Neural cell (in vitro differentiated cells): ENCODE data around the gene CA14.

Source experiments
- EP300 ChIP-seq: fragments of 450-650 bp; conservative IDR thresholded peaks from 2 replicates; pipeline ENCODE4 v1.6.1; 2014; ENCODE audit warnings: antibody characterized with exemption, mild to moderate bottlenecking, moderate library complexity; ENCODE audit not compliant: poor library complexity, severe bottlenecking
- POLR2AphosphoS5 ChIP-seq: IDR thresholded peaks from 2 replicates; pipeline ENCODE4 v1.6.1; 2012

DNA sequence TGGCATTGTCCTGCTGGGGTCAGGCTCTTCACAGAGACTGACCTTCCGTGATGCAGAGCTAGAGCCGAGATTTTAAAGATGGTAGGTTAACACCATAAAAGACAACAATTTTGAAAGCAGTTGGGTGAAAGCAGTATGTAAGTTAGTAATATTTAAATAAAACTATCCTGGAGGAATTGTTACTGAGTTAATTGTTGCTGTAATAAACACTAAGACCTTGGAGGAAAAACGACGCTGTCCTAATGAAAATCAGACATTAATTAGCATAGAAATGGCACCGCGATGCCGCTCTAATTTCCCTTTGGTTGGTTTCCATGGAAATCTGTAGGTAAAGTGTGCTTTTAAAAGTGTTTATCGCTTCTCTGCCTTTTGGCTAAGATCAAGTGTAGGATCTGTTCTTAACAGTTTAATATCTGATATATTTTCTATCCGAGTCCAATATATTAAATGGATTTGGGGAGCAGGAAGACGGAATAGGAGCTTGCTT lies 20.9 kb upstream of the CA14 start:
- TF ChIP-seq POLR2AphosphoS5 (no peak), EP300 (no peak)
